Uterus (tissue), 2 donors: Measurements from ENCODE around the gene BRI3.

Experiments
- POLR2A ChIP-seq, 2 donors: fragments of 450-650 bp; IDR thresholded peaks; one replicate each; pipeline ENCODE4 v1.6.1; 2016; ENCODE audit warnings: antibody characterized with exemption in 2 of 2, mild to moderate bottlenecking in 1 of 2, moderate library complexity in 1 of 2
- TF ChIP-seq, protein P1 (sequence below), 4 experiments: fragments of 200-600 bp in 2 of 4; fragments of 450-650 bp in 2 of 4; sonication (generic) in 2 of 4; IDR thresholded peaks; one replicate each; pipeline ENCODE4 v1.5.1; 2016 to 2019; ENCODE audit warnings: antibody characterized with exemption in 4 of 4, mild to moderate bottlenecking in 2 of 4, moderate library complexity in 1 of 4

GRCh38 chr7:98257701-98258100 lies 23.8 kb upstream of the BRI3 start:
- TF ChIP-seq, protein P1, sequence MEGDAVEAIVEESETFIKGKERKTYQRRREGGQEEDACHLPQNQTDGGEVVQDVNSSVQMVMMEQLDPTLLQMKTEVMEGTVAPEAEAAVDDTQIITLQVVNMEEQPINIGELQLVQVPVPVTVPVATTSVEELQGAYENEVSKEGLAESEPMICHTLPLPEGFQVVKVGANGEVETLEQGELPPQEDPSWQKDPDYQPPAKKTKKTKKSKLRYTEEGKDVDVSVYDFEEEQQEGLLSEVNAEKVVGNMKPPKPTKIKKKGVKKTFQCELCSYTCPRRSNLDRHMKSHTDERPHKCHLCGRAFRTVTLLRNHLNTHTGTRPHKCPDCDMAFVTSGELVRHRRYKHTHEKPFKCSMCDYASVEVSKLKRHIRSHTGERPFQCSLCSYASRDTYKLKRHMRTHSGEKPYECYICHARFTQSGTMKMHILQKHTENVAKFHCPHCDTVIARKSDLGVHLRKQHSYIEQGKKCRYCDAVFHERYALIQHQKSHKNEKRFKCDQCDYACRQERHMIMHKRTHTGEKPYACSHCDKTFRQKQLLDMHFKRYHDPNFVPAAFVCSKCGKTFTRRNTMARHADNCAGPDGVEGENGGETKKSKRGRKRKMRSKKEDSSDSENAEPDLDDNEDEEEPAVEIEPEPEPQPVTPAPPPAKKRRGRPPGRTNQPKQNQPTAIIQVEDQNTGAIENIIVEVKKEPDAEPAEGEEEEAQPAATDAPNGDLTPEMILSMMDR (IDR thresholded peaks at IDR 0.05) = no peak
- TF ChIP-seq POLR2A (IDR thresholded peaks at IDR 0.05) = no peak
